WTC11 (cell line): ENCODE measurements around the gene EVA1C.

Source experiments
- CTCF ChIP-seq: fragments of 200-600 bp; IDR thresholded peaks from 2 replicates; pipeline ENCODE4 v1.8.0; 2022; ENCODE audit warnings: antibody characterized with exemption
- E2F4 ChIP-seq: sonication (generic); formaldehyde crosslinking; IDR thresholded peaks from 2 replicates; pipeline ENCODE4 v1.8.1; 2022; ENCODE audit warnings: low read depth, mild to moderate bottlenecking, moderate library complexity, missing genetic modification reagents, borderline replicate concordance
- NFATC4 ChIP-seq: fragments of 250-450 bp; sonication (Bioruptor Pico); IDR thresholded peaks from 2 replicates; pipeline ENCODE4 v1.9.0; 2021; ENCODE audit warnings: mild to moderate bottlenecking

- TF ChIP-seq E2F4 (CRISPR knock-in tag) (no peak), NFATC4 (CRISPR knock-in tag) (no peak), CTCF (no peak)
These were observed 120.1 kb downstream of the EVA1C start for GRCh38 chr21:32532636-32533035.
